GM21723 (cell line): ENCODE data around the gene FAM53A.
"Not testable (repeated sequence)": the region's sequence is repeated elsewhere in the genome, so short reads cannot be mapped to it uniquely, and the experiment has no call there.

ENCODE experiments used
- ATAC-seq: cut with Tn5 transposase; IDR thresholded peaks from one replicate; pipeline ENCODE4 v1.9.1; 2021; ENCODE audit warnings: mild to moderate bottlenecking, moderate library complexity; ENCODE audit not compliant: unreplicated experiment

FAM53A gene

DNA sequence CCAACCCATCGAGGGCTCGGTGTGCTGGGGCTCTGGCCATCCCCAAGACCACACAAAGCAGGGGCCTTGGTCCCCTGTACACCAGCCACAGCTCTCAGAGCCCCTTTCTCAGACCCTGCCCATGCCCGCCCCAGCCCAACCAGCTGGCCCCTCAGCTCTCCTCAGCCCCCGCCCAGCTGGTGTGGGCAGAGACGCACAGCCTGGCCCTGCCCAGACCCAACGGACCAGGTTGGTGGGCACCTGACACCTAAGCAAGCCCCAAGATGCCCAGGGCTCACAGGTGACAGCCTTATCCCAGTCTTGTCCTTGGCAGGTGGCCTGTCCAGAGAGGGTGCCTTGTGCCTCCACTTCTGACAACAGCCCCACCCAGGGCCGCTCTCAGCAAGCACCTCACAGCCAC lies 42.4 kb downstream of the FAM53A start:
- ATAC-seq: no peak

DNA sequence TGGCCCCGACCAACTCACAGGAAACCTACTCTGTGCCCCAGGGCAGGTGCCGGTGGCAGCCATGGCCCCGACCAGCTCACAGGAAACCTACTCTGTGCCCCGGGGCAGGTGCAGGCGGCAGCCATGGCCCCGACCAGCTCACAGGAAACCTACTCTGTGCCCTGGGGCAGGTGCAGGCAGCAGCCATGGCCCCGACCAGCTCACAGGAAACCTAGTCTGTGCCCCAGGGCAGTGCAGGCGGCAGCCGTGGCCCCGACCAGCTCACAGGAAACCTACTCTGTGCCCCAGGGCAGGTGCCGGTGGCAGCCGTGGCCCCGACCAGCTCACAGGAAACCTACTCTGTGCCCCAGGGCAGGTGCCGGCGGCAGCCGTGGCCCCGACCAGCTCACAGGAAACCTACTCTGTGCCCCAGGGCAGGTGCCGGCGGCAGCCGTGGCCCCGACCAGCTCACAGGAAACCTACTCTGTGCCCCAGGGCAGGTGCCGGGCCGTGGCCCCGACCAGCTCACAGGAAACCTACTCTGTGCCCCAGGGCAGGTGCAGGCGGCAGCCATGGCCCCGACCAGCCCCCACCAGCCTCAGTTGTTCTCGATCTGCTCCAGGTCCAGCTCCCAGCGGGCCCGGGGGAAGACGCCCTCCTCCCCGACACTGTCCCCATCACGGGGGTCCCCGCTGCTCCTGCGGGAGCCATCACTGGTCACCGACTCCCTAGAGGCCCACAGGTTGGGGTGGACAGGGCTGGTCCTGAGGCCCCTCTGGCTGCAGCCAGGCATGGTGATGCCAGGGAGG lies 43.2 kb downstream of the FAM53A start:
- not testable (repeated sequence) for ATAC-seq

DNA sequence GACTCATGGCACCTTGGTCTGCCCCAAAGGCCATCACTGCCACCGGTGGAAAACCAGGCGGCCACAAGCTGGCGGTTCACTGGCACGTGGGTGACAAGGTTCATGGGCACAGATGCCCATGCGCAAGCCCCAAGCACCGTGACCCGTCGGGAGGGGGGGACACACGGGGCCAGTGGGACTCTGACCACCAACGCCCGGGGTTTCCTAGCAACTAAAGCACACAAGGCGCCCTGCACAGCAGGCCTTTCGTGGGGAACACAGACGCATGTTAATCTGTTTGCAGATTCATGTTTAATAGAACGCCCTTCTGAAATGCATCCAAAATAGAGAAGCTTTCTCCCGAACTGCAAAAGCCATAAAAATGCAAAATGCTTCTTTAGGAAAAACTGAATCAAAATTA lies 43.9 kb downstream of the FAM53A start:
- no peak for ATAC-seq

DNA sequence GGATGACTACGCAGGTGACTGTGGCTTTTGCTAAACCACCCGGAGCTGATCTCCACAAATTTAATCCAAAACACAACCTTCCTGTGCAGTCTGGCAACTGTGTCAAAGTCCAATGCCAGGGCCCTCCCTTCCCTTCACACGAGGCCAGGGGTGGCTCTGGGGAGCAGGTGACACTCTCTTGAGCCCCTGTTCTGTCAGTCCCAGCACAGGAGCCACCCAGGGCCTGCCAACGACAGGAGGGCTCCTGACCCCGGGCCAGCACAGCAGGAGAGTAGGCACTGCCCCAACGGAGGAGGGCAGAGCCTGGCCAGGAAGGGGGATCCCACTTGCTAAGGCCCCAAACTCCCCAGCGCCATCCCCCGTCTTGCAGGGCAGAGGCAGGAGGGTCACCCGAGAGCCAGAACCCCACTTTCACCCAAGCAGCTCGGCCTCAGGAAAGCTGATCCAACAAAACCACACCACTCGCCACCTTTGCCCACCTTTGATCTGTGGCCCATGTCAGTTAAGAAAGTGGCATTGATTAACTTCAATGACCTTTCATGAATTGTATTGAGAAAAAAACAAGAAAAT lies 44.7 kb downstream of the FAM53A start:
- ATAC-seq: no peak

DNA sequence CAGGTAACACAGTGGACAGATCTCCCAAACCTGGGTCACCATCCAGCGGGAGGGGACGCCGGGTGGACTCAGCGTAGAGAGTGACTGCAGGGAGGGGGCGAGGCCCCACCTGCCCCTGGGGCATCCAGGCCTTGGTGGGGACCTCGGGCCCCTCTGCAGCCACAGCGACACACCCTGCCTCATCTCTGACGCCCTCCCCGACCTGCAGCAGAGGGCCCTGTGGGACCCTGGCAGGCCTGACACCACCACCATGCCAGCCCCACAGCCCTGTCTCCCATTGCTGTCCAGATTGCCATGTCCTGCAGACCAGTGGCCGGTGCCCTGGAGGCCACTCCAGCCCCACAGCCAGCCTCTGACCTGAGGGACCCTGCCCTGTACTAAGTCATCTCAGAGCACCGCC lies 45.2 kb downstream of the FAM53A start:
- no peak for ATAC-seq

DNA sequence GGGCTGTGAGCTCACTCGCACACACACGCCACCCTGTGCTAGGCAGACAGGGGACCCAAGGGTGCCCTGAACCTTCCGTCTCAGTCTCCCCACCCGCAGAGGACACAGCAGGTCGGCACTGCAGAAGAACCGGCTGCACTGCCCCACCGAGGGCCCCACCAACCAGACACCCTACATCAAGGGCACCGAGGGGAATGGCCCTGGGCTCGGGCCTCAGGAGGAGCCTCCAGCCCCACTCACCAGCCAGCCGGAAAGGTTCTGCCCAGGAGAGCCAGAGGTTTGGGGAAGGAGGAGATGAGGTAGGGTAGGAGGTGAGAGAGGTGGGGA lies 45.9 kb downstream of the FAM53A start:
- no peak for ATAC-seq

DNA sequence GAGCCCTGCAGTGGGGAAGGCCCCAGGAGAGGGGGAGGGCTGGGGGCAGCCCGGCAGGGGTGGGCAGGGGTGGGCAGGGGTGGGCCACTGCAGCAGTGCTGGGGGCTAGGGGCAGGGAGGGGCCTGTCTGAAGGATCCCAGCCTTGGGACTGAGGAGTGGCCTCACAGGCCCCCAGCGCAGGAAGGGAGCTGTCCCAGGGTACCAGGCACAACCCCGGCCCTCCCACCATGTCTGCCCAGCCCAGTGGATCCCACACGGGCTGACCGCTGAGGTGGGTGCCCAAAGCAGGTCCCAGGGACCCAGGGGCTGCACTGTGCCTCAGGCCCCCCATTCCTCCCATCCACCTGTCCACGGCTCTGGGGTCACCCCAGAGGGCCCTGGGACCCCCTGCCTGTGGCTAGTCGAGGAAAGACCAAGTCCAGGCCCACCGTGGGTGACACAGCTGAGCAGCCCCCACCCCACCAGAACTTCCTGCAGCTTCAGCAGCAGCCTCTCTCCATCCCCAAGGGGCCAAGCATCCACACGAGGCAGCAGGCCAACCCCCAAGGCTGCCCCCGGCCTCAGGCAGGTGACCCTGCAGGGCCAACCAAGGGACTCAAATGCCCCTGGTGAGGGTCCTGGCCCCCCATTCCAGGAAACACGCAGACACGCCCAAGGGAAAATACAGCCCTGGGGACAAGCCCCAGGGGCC lies 46.4 kb downstream of the FAM53A start:
- ATAC-seq: no peak

DNA sequence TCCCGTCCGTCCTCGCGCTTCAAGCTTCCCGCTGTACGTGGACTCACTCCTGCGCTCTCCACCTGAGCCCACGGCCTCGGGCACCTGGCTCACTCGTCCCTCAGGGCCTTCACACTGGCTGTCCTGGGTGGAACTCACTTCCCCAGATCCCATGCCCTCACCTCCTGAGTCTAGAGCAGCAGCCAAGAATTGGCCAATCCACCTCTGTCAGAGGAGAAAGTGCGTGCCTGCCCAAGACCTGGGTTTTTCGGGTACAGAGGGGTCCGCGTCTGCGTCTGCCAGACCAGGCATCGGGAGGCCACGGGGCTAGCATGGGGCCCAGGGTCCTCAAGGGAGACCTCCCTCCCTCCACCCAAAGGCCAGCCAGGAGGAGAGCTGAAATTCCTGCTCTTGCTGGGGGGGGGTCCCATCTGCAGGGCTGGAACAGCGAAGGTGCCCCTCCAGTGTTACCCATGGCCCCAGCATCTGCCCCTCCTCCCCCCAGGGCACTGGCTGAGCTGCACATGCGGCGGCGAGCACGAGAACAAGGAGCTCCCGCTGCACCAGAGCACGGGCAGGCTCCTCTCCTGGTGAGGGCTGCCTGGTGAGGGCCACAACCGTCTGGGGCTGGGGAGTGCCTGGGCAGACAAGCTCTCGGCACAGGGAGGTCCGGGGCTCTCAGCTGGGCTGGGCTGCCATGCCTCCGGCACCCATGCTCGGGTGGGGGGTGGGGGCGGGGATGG lies 47.5 kb downstream of the FAM53A start:
- ATAC-seq: no peak

DNA sequence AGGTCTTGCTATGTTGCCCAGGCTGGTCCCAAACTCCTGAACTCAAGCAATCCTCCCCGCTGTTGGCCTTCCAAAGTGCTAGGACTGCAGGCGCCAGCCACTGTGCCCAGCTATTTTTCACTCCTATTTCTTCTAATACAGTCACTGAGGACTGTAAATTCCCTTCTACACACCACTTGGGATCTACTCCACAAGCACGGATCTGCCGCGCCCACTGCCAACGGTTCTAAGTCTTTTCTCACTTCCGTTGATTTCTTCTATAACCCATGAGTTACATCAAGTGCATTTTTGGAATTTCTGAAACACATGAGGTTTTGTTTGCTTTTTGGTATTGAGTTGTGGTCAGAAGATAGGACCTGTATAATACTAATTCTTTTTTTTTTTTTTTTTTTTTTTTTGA lies 48.6 kb downstream of the FAM53A start:
- no peak for ATAC-seq

DNA sequence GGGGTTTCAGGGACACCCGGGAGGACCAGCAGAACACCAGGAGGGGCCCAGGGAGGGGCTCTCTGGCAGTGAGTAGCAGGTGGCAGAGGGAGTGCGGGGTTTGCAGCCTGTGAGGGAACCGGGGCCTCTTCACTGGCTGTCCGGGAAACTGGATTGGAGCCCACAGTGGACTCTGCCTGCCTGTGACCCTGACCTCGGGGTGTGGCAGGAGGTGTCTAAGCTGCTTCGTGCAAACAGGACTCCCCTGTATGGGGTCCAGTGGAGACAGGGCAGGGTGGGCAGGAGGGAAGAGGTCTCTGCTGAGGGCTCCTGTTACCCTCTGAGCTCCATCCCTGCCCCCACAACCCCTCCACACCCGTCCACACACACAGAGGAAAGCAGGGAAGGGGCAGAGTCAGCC lies 50.1 kb downstream of the FAM53A start:
- ATAC-seq: no peak

DNA sequence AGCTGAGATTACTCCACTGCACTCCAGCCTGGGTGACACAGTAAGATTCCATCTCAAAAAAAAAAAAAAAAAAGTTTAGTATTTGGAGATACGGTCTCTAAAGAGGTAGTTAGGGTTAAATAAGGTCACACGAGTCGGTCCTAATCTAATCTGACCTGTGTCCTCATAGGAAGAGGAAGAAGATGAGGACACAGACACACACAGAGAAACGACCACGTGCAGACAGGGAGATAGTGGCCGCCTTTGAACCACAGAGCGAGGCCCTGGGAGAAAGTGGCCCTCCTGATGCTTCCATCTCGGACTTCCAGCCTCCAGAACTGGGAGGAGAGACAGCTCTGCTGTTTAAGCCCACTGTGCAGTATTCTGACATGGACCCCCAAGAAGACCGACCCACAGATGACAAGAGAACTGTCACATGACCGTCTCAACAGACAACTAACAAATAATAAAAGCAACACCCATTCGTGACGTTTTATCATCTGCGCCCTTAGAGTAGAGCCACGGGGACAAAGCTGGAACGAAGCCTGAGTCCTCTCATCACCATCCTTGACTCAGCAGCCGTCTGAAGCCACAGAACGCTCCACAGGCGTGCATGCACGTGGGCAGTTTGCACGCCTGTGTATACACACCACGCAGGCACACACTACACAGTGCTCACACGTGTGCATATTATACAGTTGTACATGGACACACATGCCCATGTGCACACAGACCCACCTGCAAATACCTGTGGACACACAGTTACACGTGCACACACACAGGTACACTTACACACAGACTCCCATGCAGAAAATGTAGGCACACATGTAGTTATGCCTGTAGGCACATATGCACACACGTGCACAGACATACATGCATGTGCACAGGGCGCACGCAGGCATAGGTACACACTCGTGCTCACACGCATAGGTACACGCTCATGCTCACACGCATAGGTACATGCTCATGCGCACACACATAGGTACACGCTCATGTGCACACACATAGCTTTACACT lies 51.7 kb downstream of the FAM53A start:
- no peak for ATAC-seq

DNA sequence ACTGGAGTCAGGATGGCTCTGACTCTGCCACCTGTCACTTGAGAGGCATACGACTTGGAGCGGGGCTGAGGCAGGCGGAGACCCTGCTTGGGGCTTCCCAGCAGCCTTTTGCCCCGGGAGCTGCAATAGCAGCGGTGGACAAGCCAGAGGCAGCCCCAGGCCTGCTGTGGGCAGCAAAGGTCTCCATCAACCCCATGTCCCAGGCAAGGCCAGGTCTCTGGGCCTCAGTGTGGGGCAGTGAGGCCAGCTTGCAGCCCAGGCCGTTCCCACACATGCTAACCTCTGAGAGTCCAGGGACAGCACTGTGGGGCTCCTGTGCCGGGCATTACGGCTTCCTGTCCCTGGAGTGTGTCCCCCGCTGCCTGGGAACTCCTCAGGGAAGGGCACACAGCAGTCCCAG lies 53.0 kb downstream of the FAM53A start:
- ATAC-seq: no peak

DNA sequence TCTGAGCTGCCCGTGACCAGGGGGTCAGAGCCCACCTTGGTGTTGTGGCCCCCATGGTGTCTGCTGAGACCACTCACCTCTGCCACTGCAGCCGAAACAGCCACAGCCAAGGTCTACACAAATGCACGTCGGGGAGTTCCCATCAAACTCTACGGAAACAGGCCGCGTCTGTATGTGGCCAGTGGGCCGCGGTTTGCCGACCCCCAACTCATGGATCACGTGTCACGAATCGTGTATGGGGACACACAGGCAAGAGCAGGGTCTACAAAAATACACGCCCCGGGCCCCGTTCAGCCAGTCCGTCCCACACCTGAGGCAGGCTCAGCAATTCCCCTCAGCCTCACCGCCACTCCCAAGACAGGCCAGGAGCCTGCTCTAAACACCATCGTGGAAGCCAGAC lies 53.8 kb downstream of the FAM53A start:
- ATAC-seq: no peak

DNA sequence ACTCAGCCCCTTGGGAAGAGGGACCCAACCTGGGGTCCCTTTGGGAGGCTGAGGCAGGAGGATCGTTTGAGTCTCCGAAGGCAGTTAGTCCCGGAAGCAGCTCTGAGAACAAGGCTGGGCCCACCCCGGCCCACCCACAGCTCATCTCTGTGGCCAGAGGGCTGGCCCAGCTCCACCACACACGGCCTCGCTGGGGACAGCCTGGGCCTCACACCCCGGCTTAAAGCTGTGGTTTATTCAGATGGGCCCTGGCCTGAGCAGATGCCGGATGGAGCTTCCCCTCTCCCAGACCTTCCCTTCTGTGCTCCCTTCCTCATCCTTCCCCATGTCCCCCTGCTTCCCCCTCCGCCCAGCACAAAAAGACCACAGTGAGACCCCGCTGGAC lies 54.4 kb downstream of the FAM53A start:
- no peak for ATAC-seq

DNA sequence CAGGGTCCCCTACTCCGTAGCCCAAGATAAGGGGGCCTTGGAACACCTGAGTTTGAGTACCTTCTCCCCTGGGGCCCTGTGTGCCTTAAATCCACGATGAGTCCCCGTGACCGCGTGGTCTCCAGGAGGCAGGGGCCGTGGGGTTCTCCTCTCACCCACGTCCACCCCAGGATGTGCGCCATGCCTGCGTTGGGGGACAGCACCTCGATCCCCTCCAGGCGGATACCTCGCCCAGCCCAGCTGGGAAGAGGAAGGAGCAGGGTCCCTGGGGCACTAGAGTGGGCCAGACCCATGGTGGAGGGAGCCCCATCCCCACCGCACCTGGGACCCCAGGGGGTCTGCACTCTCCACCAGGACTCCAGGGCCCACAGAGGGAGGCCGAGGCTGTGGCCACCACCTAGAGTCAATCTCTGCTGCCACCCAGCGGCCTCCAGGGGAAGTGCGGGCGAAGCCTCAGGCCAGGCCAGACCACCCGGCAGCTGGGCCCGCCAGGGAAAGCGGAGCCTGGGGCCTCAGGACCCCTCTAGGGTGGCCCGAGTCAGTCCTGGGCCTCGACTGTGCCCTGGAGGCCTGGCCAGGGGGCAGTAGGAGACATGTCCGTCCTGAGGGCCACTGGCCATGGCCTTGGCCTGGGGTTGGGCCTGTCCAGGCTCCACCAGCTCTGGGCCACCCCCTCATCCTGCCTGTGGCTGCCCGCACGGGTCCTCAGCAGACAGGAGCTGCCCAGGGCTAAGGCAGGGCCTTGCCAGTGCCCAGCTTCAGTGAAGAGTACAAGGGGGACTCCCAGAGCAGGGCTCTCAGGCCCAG lies 55.0 kb downstream of the FAM53A start:
- peak; percentile 69 for ATAC-seq

DNA sequence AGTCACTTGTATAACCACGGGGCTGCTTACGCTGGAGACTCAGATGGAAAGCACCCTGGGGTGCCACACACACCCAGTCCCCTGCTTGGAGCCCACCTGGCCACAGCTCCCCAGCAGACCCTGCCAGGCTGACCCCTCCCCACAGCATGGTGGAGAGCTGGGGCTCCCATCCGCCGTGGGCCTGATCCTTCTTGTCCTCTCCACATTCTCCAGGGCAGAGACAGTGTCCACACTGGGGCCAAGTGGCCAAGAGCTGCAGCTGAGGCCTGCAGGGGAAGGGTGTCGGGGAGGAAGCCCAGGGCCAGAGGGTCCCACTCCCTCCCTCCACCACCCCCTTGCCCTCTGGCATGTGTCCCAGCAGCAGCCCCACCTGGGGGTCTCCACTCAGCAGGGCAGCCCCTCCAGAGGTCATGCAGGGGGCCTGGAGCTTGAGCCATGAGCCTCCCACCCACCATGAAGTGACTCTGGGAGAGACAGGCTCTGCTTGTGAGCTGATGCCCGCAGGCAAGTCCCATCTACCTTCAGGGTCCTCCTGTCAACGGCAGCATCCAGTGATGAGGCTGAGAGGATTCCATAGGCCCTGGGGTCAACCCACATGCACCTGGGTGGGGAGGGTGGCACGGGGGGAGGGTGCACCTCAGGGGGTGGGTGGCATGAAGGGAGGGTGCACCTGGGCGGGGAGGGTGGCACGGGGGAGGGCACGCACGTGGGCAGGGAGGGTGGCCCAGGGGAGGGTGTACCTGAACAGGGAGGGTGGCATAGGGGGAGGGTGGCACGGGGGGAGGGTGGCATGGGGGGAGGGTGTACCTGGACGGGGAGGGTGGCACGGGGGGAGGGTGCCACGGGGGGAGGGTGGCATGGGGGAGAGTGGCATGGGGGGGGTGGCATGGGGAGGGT lies 56.4 kb downstream of the FAM53A start:
- no peak for ATAC-seq

DNA sequence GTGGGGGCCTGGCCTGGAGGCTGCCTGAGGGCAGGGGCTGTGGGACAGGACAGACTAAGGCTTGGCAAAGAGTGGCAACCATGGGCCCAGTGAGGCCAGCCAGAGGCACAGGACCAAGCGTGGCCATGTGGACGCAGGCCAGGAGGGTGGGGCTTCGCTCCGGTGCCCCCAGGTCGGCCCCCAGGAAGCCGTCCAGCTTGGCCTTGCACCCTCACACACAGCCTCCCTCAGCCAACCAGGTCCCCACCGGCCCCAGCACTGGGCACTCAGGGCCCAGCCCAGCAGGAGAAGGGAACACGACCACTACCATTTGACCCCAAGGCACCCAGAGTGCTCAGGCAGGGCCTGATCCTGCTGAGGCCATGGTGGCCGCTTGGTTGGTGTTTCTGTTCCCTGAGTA lies 57.2 kb downstream of the FAM53A start:
- no peak for ATAC-seq

DNA sequence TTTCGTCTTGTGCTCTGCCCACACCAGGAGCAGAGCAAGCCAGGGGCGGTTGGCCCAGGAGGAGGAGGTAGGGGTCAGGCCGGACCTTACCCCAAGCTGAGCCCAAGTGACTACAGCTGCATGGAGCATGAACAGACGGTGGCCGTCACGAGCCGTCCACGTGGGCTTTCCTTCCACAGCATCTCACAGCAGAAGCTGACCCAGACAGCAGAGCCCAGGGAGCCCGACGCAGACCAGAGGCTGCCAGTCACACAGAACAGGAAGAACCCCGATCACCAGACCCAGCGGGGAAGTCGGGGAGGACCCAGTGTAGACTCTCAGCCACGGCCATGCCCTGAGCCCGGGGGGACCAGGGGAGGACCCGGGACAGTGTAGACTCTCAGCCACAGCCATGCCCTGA lies 58.0 kb downstream of the FAM53A start:
- ATAC-seq: no peak
